HepG2 (cell line): ENCODE measurements around the gene UNC5CL. TPM values are rescaled to one million over a fixed set of nuclear protein-coding genes. Genes with fewer than 3 reads are reported as not detected.

Experiments used
- DRAP1 ChIP-seq: IDR thresholded peaks from 2 replicates; pipeline ENCODE4 v1.6.1; 2016; ENCODE audit warnings: missing genetic modification reagents, missing compliant biosample characterization
- GMEB1 ChIP-seq: sonication (generic); formaldehyde crosslinking; IDR thresholded peaks from 2 replicates; pipeline ENCODE4 v1.5.1; 2020; ENCODE audit warnings: missing genetic modification reagents, mild to moderate bottlenecking, borderline replicate concordance
- HMGA1 ChIP-seq: sonication (generic); formaldehyde crosslinking; conservative IDR thresholded peaks from 2 replicates; pipeline ENCODE4 v1.4.0; 2020; ENCODE audit warnings: missing genetic modification reagents
- KDM5B ChIP-seq: sonication (generic); formaldehyde crosslinking; IDR thresholded peaks from 2 replicates; pipeline ENCODE4 v1.4.0; 2020; ENCODE audit warnings: missing genetic modification reagents, mild to moderate bottlenecking, borderline replicate concordance
- KIAA2018 ChIP-seq: sonication (generic); formaldehyde crosslinking; IDR thresholded peaks from 2 replicates; pipeline ENCODE4 v1.5.0; 2020; ENCODE audit warnings: mild to moderate bottlenecking, missing genetic modification reagents, borderline replicate concordance
- KLF16 ChIP-seq, 2 experiments: sonication (generic) in 1 of 2; formaldehyde crosslinking in 1 of 2; IDR thresholded peaks; 2 replicates each; pipeline versions ENCODE4 v1.6.1 to v1.8.0; 2016 to 2023; ENCODE audit warnings: missing genetic modification reagents in 2 of 2, missing compliant biosample characterization in 1 of 2
- MAFF ChIP-seq: IDR thresholded peaks from 2 replicates; pipeline ENCODE4 v1.6.1; 2011; ENCODE audit warnings: low read depth, low read length, improper control_type of control experiment
- RXRB ChIP-seq: IDR thresholded peaks from 2 replicates; pipeline ENCODE4 v1.6.1; 2016; ENCODE audit warnings: borderline replicate concordance, missing genetic modification reagents, missing compliant biosample characterization
- SKI ChIP-seq: fragments of 450-650 bp; IDR thresholded peaks from one replicate; pipeline ENCODE4 v1.6.1; 2018; ENCODE audit warnings: mild to moderate bottlenecking; ENCODE audit not compliant: partially characterized antibody
- UBTF ChIP-seq: sonication (generic); formaldehyde crosslinking; IDR thresholded peaks from 2 replicates; pipeline ENCODE4 v1.4.0; 2020; ENCODE audit warnings: mild to moderate bottlenecking, missing genetic modification reagents
- YEATS2 ChIP-seq: sonication (generic); formaldehyde crosslinking; IDR thresholded peaks from 2 replicates; pipeline ENCODE4 v1.4.0; 2020; ENCODE audit warnings: missing genetic modification reagents, borderline replicate concordance
- ZBTB25 ChIP-seq: IDR thresholded peaks from 2 replicates; pipeline ENCODE4 v1.6.1; 2018; ENCODE audit warnings: missing genetic modification reagents
- ZNF260 ChIP-seq: sonication (generic); formaldehyde crosslinking; IDR thresholded peaks from 2 replicates; pipeline ENCODE4 v1.4.0; 2020; ENCODE audit warnings: missing genetic modification reagents, low read depth, mild to moderate bottlenecking, borderline replicate concordance
- ZNF558 ChIP-seq: sonication (generic); formaldehyde crosslinking; IDR thresholded peaks from 2 replicates; pipeline ENCODE4 v1.9.0; 2022; ENCODE audit warnings: mild to moderate bottlenecking, missing genetic modification reagents, borderline replicate concordance
- ZNF792 ChIP-seq: IDR thresholded peaks from 2 replicates; pipeline ENCODE4 v1.6.1; 2016
- polyA plus RNA-seq, 8 experiments: library from polyadenylated mRNA; depleted of rRNA in 3 of 8; stranded (reverse) in 7 of 8; unstranded in 1 of 8; fragments of >200 nt; fragmentation: Illumina TruSeq in 4 of 8; extraction: Trizol in 4 of 8; gene quantifications; 2 replicates each; pipeline versions ENCODE4 v1.2.1 to v1.2.3, GENCODE V29; 2011 to 2016; ENCODE audit warnings: low read depth in 4 of 8, missing spikeins in 1 of 8, mixed read lengths in 1 of 8; ENCODE audit not compliant: insufficient read depth in 1 of 8
- total RNA-seq, 5 experiments: library from RNA; depleted of rRNA; stranded (reverse); fragments of >200 nt; fragmentation: Illumina TruSeq; extraction: Trizol; gene quantifications; 2 replicates each; pipeline ENCODE4 v1.2.3, GENCODE V29; 2016; ENCODE audit warnings: low read depth in 1 of 5

Gene UNC5CL
- total and polyA plus RNA-seq, 2 of the 13 experiments (the other 11 are each of a cell fraction or from before 2014, with no cell fraction given) = 2.4 to 2.5 TPM

GRCh38 chr6:41066867-41067304, 27.9 kb upstream of the UNC5CL start (continued):
- TF ChIP-seq KIAA2018 (CRISPR knock-in tag) (no peak), UBTF (no peak), ZNF260 (no peak), ZBTB25 (CRISPR knock-in tag) (0 out of 2 replicates have a peak, but pooled peaks have one; percentile 56), KLF16 (CRISPR knock-in tag; IDR thresholded peaks at IDR 0.05) (0 out of 4 replicates have a peak, but pooled peaks of 1 of the 2 experiments have one; percentile 28), YEATS2 (CRISPR knock-in tag) (peak; percentile 38; the same call in 1 of the 2 replicates), RXRB (CRISPR knock-in tag) (peak; percentile 48; the same call in 1 of the 2 replicates), SKI (no peak), KDM5B (CRISPR knock-in tag) (no peak), HMGA1 (CRISPR knock-in tag) (no peak), ZNF792 (0 out of 2 replicates have a peak, but pooled peaks have one; percentile 69), DRAP1 (0 out of 2 replicates have a peak, but pooled peaks have one; percentile 24), GMEB1 (CRISPR knock-in tag) (no peak), ZNF558 (CRISPR knock-in tag) (no peak), MAFF (peak; percentile 56)
